B cell (primary cell): ENCODE data around the gene TGFBRAP1.

Experiments used
- EZH2 ChIP-seq: IDR thresholded peaks from 2 replicates; pipeline ENCODE4 v1.6.1; 2012; ENCODE audit warnings: borderline replicate concordance, low read depth, mild to moderate bottlenecking, moderate library complexity, low read length; ENCODE audit not compliant: insufficient read depth, poor library complexity, severe bottlenecking
- TF ChIP-seq, protein P1 (sequence below): fragments of 200-600 bp; IDR thresholded peaks from one replicate; pipeline ENCODE4 v1.8.0; 2022; ENCODE audit warnings: antibody characterized with exemption, mild to moderate bottlenecking

DNA sequence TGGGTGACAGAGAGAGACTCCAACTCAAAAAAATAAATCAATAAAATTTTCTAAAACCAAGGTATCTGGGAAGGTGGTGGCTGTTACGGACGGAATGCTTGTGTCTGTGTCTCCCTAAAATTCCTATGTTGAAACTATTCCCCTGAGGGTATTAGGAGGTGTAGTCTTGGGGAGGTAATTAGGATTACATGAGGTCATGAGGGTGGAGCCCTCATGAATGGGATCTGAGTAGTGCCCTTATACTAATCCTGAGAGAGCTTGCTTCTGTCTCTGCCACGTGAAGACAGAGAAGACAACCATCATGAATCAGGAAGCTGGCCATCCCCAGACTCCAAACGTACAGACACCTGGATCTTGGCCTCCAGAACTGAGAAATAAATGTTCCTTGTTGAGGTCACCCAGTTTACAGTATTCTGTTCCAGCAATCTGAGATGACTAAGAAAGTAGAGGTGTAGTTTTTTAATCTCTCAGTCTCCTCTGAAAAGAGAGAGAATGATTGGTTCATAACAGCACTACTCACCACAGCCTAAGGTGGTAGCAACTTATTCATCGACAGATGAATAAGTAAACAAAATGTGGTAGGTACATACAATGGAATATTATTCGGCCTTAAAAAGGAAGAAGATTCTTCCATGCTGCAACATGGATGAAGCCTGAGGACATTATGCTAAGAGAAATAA is 38.4 kb downstream of the TGFBRAP1 start:
- TF ChIP-seq EZH2, result no peak
- TF ChIP-seq, protein P1, sequence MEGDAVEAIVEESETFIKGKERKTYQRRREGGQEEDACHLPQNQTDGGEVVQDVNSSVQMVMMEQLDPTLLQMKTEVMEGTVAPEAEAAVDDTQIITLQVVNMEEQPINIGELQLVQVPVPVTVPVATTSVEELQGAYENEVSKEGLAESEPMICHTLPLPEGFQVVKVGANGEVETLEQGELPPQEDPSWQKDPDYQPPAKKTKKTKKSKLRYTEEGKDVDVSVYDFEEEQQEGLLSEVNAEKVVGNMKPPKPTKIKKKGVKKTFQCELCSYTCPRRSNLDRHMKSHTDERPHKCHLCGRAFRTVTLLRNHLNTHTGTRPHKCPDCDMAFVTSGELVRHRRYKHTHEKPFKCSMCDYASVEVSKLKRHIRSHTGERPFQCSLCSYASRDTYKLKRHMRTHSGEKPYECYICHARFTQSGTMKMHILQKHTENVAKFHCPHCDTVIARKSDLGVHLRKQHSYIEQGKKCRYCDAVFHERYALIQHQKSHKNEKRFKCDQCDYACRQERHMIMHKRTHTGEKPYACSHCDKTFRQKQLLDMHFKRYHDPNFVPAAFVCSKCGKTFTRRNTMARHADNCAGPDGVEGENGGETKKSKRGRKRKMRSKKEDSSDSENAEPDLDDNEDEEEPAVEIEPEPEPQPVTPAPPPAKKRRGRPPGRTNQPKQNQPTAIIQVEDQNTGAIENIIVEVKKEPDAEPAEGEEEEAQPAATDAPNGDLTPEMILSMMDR, result no peak
